Peyer's patch (tissue), 4 donors: ENCODE measurements around the gene TXNDC17.

Source experiments
- POLR2A ChIP-seq, 2 donors: fragments of 450-650 bp; IDR thresholded peaks; one replicate each; pipeline ENCODE4 v1.5.1; 2017; ENCODE audit warnings: antibody characterized with exemption in 2 of 2, mild to moderate bottlenecking in 2 of 2, moderate library complexity in 2 of 2
- TF ChIP-seq, protein P1 (sequence below), 6 experiments: fragments of 450-650 bp in 4 of 6; fragments of 200-600 bp in 2 of 6; sonication (generic) in 1 of 6; IDR thresholded peaks; one replicate each; pipeline ENCODE4 v1.5.1; 2017 to 2019; ENCODE audit warnings: antibody characterized with exemption in 6 of 6, mild to moderate bottlenecking in 3 of 6, moderate library complexity in 1 of 6

GRCh38 chr17:6682339-6682738, 41.5 kb downstream of the TXNDC17 start:
- TF ChIP-seq POLR2A (IDR thresholded peaks at IDR 0.05): no peak
- TF ChIP-seq, protein P1, sequence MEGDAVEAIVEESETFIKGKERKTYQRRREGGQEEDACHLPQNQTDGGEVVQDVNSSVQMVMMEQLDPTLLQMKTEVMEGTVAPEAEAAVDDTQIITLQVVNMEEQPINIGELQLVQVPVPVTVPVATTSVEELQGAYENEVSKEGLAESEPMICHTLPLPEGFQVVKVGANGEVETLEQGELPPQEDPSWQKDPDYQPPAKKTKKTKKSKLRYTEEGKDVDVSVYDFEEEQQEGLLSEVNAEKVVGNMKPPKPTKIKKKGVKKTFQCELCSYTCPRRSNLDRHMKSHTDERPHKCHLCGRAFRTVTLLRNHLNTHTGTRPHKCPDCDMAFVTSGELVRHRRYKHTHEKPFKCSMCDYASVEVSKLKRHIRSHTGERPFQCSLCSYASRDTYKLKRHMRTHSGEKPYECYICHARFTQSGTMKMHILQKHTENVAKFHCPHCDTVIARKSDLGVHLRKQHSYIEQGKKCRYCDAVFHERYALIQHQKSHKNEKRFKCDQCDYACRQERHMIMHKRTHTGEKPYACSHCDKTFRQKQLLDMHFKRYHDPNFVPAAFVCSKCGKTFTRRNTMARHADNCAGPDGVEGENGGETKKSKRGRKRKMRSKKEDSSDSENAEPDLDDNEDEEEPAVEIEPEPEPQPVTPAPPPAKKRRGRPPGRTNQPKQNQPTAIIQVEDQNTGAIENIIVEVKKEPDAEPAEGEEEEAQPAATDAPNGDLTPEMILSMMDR (IDR thresholded peaks at IDR 0.05): no peak
